HFFc6 (cell line): Measurements from ENCODE around the gene FBXO34. TPM values are rescaled to one million over a fixed set of nuclear protein-coding genes. Genes with fewer than 3 reads are reported as not detected.

ENCODE experiments used
- DNase-seq: peaks from one replicate; pipeline ENCODE4 v3.0.0-alpha.2; 2018
- H3K27ac Mint-ChIP-seq: 2 replicates; pipeline ENCODE4 v1.8.0; 2020; ENCODE audit warnings: mild to moderate bottlenecking, mixed read lengths
- H3K27me3 Mint-ChIP-seq: 2 replicates; pipeline ENCODE4 v1.8.0; 2021; ENCODE audit warnings: mild to moderate bottlenecking, moderate library complexity, mixed read lengths; ENCODE audit not compliant: insufficient read depth
- H3K36me3 Mint-ChIP-seq: 2 replicates; pipeline ENCODE4 v1.8.0; 2021; ENCODE audit warnings: low read depth, mixed read lengths
- H3K4me1 Mint-ChIP-seq: 2 replicates; pipeline ENCODE4 v1.8.0; 2020; ENCODE audit warnings: low read depth, mixed read lengths
- H3K4me3 Mint-ChIP-seq: 2 replicates; pipeline ENCODE4 v1.8.0; 2020; ENCODE audit warnings: mild to moderate bottlenecking, moderate library complexity, mixed read lengths
- H3K9me3 Mint-ChIP-seq: 2 replicates; pipeline ENCODE4 v1.8.0; 2020; ENCODE audit warnings: mild to moderate bottlenecking, mixed read lengths
- total RNA-seq, 6 experiments: library from RNA; stranded (reverse); fragmentation: NEBNext Ultra II Directional; extraction: Animal tissue kit (Norgen Biotek cat#: 25700); gene quantifications; 2 replicates in 1 of 6; 3 replicates in 5 of 6; pipeline ENCODE4 v1.2.3, GENCODE V29; 2021
- TF ChIP-seq, protein P1 (sequence below): fragments of 200-600 bp; sonication (generic); IDR thresholded peaks from 2 replicates; pipeline ENCODE4 v1.5.0; 2021; ENCODE audit warnings: antibody characterized with exemption, mild to moderate bottlenecking

The FBXO34 gene
- total RNA-seq, 6 experiments from 2014 or later, result 10.3 to 13.5 (median 11.7) TPM

DNA sequence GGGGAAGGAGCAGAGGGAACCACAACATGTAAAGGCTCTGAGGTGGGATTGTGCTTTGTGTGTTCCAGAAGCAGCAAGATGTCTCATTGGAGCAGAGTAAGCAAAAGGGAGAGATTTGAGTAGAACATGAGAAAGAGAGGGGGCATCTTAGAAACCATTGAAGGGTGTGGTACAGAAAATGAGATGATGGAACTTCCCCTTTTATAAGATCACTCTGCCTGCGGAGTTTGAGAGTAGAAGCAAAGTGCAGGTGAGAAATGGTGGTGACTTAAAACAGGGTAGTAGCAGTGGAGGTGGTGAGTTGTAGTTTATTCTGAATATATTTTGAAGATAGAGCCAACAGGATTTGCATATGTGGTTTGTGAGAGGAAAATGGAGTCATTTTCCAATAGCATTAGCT lies 56.0 kb downstream of the FBXO34 start:
- H3K27ac Mint-ChIP-seq, result no peak overlapping the region

DNA sequence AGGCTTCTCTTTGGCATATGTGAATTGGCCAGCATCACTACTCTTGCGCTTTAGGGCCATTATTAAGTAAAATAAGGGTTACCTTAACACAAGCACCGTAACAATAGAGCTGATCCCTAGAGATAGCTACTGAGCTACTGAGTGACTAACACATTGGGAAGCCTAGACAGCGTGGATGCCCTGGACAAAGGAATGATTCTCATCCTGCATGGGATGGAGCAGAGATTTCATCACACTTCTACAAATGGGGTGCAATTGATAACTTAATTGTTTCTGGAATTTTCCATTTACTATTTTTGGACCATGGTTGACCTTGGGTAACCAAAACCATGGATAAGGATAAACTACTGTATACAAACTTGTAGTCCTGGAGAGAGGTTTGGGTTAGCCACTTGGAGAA lies 57.1 kb downstream of the FBXO34 start:
- TF ChIP-seq, protein P1, sequence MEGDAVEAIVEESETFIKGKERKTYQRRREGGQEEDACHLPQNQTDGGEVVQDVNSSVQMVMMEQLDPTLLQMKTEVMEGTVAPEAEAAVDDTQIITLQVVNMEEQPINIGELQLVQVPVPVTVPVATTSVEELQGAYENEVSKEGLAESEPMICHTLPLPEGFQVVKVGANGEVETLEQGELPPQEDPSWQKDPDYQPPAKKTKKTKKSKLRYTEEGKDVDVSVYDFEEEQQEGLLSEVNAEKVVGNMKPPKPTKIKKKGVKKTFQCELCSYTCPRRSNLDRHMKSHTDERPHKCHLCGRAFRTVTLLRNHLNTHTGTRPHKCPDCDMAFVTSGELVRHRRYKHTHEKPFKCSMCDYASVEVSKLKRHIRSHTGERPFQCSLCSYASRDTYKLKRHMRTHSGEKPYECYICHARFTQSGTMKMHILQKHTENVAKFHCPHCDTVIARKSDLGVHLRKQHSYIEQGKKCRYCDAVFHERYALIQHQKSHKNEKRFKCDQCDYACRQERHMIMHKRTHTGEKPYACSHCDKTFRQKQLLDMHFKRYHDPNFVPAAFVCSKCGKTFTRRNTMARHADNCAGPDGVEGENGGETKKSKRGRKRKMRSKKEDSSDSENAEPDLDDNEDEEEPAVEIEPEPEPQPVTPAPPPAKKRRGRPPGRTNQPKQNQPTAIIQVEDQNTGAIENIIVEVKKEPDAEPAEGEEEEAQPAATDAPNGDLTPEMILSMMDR, result no peak
- H3K9me3 Mint-ChIP-seq, result no peaks in the 10 kb centered on the region
- no peak overlapping the region for H3K27ac Mint-ChIP-seq
- no peaks in the 10 kb centered on the region for H3K27me3 Mint-ChIP-seq
- H3K36me3 Mint-ChIP-seq, result no peaks in the 10 kb centered on the region
- no peak overlapping the region for H3K4me3 Mint-ChIP-seq
- peak; percentile 29 for DNase-seq
- H3K4me1 Mint-ChIP-seq, result peaks cover 41% of the 10 kb centered on the region

More for the DNA sequence above, 56.0 kb downstream of the FBXO34 start:
- Mint-ChIP-seq H3K27me3 (no peaks in the 10 kb centered on the region), H3K36me3 (no peaks in the 10 kb centered on the region), H3K4me1 (peaks cover 30% of the 10 kb centered on the region), H3K9me3 (no peaks in the 10 kb centered on the region), H3K4me3 (no peak overlapping the region)
- DNase-seq, result no peak
- TF ChIP-seq, protein P1, result no peak

DNA sequence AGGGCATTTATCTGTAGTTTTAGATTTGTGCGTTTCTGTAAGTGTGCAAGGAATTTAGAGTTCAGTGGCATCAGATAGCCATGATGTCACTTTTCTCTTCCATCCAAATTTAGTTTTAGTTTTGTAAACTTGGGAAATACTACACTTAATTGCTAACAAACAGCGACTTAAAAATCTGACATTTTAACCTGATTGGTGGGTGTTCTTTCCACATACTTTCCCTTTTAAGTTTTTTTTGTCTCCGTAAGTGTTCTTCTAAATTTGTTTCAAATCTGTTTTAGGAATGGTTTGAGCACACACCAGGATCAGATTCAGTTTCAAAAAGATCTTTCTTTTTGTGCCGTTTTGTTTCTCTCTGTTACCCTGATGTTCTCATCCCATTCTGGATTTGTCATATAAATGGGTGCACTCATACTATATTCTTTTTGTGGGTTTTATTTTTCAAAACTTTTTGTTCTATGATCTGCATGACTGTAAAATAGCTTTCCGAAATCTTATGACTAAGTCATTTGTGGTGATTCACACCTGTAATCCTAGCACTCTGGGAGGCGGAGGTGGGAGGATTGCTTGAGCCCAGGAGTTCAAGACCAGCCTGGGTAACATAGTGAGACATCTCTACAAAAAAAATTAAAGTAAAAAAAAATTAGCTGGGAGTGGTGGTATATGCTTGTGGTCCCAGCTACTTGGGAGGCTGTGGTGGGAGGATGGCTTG lies 58.9 kb downstream of the FBXO34 start:
- Mint-ChIP-seq H3K27ac (peak overlapping the region; percentile 47; the same call in 1 of the 2 replicates), H3K36me3 (no peaks in the 10 kb centered on the region)
- TF ChIP-seq, protein P1, result no peak

DNA sequence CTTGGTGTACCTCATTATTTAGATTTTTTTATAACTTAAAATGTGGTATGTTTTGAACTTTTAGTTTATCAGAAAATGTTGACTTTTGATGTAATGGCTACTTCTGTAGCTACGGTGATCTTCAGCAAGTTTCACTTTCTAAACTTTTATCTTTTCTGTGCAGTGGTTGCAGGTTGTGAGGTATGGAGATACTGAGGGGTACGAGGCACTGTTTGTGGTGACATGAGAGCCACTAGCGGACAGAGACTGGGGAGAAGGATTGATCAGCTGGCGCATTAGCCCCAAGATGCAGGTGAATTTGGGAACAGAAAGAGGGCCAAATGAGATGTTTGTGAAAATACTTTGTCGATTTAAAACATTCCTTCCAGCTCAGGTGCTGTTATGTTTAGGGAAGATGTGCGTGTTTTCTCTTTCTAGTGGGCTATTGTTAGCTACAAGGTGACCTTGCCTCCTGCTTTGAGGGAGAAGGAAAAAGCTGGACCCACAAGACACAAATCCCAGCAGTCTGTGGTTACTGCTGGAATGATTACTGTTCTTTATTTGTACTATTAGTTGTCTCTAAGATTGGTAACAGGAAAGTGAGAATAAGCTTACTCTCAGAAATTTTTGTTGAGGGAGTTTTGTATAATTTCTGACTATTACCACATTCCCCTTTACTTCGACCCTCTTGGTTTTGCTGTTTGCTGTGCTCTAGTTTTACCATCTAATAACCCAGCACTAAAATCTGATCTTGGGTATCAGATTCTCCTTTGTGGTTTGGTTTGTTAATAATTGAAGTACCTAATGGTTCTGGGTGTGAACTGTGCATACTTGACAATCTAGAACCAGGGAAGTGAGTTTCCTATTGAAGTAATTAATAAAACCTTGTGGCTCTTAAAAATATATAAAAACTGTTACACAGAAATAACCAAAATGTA lies 61.7 kb downstream of the FBXO34 start:
- Mint-ChIP-seq H3K27me3 (no peaks in the 10 kb centered on the region; the same call in none of the 2 replicates), H3K9me3 (no peaks in the 10 kb centered on the region), H3K27ac (peak overlapping the region; percentile 62; the same call in 1 of the 2 replicates), H3K36me3 (no peaks in the 10 kb centered on the region), H3K4me3 (no peak overlapping the region; the same call in 1 of the 2 replicates), H3K4me1 (peaks cover 71% of the 10 kb centered on the region)
- TF ChIP-seq, protein P1, result no peak
- DNase-seq, result no peak

More for the DNA sequence above, 58.9 kb downstream of the FBXO34 start:
- Mint-ChIP-seq H3K4me1 (peaks cover 60% of the 10 kb centered on the region), H3K4me3 (peak overlapping the region; percentile 59), H3K9me3 (no peaks in the 10 kb centered on the region), H3K27me3 (no peaks in the 10 kb centered on the region; the same call in none of the 2 replicates)
- DNase-seq, result peak; percentile 12

DNA sequence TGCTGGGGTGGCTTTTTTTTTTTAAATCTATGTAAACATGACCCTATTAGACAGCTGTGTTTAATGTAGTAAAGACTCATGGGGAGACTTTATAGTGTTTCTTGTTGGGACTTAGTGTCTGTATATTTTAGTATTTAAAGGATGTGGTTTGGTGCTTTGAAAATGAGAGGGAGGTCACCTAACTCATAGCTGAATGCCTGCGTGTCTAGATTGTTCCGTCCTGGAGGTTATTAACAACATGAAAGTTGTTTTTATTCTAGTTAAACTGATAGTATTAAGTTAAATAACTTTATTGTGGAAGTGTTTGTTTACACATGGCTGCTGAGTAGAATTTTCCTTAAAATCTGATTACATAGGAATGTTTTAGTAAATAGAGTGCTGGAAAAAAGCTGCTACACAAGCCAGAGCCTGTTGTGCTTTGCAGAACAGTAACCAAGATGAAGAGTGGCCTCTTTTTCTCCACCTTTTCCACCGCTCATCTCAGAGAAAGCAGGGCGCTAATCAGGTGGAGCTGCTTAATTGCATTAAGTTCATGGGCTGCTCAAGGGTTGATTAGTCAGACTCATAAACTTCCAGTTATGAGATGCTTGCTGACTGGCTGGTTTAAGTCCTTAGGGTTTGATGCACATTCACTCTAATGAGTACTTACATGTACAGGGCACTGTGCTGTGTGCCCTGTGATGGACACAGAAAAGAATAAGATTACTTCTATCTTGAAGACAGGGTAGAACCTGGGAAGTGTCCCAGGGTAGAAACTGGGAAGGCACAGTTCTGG lies 62.7 kb downstream of the FBXO34 start:
- Mint-ChIP-seq H3K4me1 (peaks cover 62% of the 10 kb centered on the region), H3K4me3 (peak overlapping the region; percentile 38), H3K27me3 (no peaks in the 10 kb centered on the region; the same call in none of the 2 replicates), H3K9me3 (no peaks in the 10 kb centered on the region), H3K36me3 (no peaks in the 10 kb centered on the region), H3K27ac (peak overlapping the region; percentile 62)
- DNase-seq, result peak; percentile 17
- TF ChIP-seq, protein P1, result no peak
